K562 (cell line): Measurements from ENCODE around the gene ADNP. TPM values are rescaled to one million over a fixed set of nuclear protein-coding genes. Genes with fewer than 3 reads are reported as not detected.

Experiments
- ATAC-seq: fragments of 200-7000 bp; cut with Tn5 transposase; 3 replicates; pipeline ENCODE4 v1.9.1; 2020; ENCODE audit warnings: moderate library complexity
- BruUV-seq: library from RNA; stranded (reverse); fragments of 400-500 nt; replicated peaks from 2 replicates; lab custom pipeline; 2021; lab: Mats Ljungman, UMichigan
- CTCF ChIA-PET: fragments of 300-600 bp; formaldehyde crosslinking; extraction: SDS; loops from one replicate; lab custom pipeline; 2021; ENCODE audit warnings: low intra/inter-chr PET ratio; lab: Yijun Ruan, JAX
- POLR2A ChIA-PET: fragments of 300-600, 350-650 bp; sonication (Branson Sonifier 250); formaldehyde crosslinking; extraction: SDS; loops from one replicate; lab custom pipeline; 2021; ENCODE audit warnings: antibody characterized with exemption, inconsistent platforms; lab: Yijun Ruan, JAX
- DNase-seq, 4 experiments: peaks; one replicate each; pipeline versions ENCODE4 v3.0.0 to v3.0.0-alpha.2; 2011 to 2018; ENCODE audit warnings: low spot score in 3 of 4, mixed read lengths in 3 of 4; ENCODE audit errors: extremely low read depth in 1 of 4
- FAIRE-seq: peaks from 2 replicates; lab custom pipeline; 2011; peaks lifted over from hg19 to GRCh38; lab: Jason Lieb, UNC
- H2AFZ ChIP-seq: 2 replicates; pipeline ENCODE4 v1.6.0; 2011; ENCODE audit warnings: low read depth, low read length, control low read depth, inconsistent platforms
- H3K27ac ChIP-seq: fragments of 200-600 bp; 3 replicates; pipeline ENCODE4 v1.8.0; 2011; ENCODE audit warnings: low read depth, mild to moderate bottlenecking, control low read depth, inconsistent platforms, low read length, moderate library complexity, mixed read lengths; ENCODE audit errors: extremely low read depth
- H3K27me3 ChIP-seq, 2 experiments: fragments of 300-600 bp in 1 of 2; 2 replicates in 1 of 2; 3 replicates in 1 of 2; pipeline versions ENCODE4 v1.6.0 to v1.8.0; 2011; ENCODE audit warnings: inconsistent platforms in 2 of 2, low read length in 2 of 2, mild to moderate bottlenecking in 1 of 2, mixed read lengths in 1 of 2, moderate library complexity in 1 of 2; ENCODE audit not compliant: control insufficient read depth in 2 of 2, insufficient read depth in 2 of 2
- H3K36me3 ChIP-seq: fragments of 300-600 bp; 3 replicates; pipeline ENCODE4 v1.8.0; 2011; ENCODE audit warnings: mild to moderate bottlenecking, low read length, inconsistent platforms; ENCODE audit not compliant: control insufficient read depth, insufficient read depth
- H3K4me1 ChIP-seq, 2 experiments: fragments of 200-600 bp in 1 of 2; replicated peaks in 1 of 2; 2 replicates in 1 of 2; 3 replicates in 1 of 2; pipeline versions ENCODE4 v1.5.1 to v1.8.0; 2011; ENCODE audit warnings: inconsistent platforms in 2 of 2, low read length in 2 of 2, mild to moderate bottlenecking in 1 of 2, mixed read lengths in 1 of 2, moderate library complexity in 1 of 2; ENCODE audit not compliant: control insufficient read depth in 2 of 2, insufficient read depth in 2 of 2
- H3K4me2 ChIP-seq: 2 replicates; pipeline ENCODE4 v1.6.1; 2011; ENCODE audit warnings: low read length, control low read depth, inconsistent platforms, mixed read lengths; ENCODE audit not compliant: insufficient read depth
- H3K4me3 ChIP-seq: fragments of 200-600 bp; sonication (generic), shearing (Covaris generic); 2 replicates; pipeline ENCODE4 v1.5.1; 2016; ENCODE audit warnings: control low read depth, inconsistent platforms
- H3K79me2 ChIP-seq: fragments of 200-600 bp; 3 replicates; pipeline ENCODE4 v1.8.0; 2011; ENCODE audit warnings: low read length, inconsistent platforms; ENCODE audit not compliant: control insufficient read depth, insufficient read depth
- H3K9ac ChIP-seq, 2 experiments: 2 replicates each; pipeline versions ENCODE4 v1.6.0 to v1.6.1; 2011; ENCODE audit warnings: low read depth in 2 of 2, low read length in 2 of 2, control low read depth in 1 of 2, inconsistent platforms in 1 of 2, mild to moderate bottlenecking in 1 of 2, mixed read lengths in 1 of 2; ENCODE audit not compliant: insufficient read depth in 1 of 2
- H3K9me1 ChIP-seq: one replicate; pipeline ENCODE4 v1.6.0; 2011; ENCODE audit warnings: inconsistent platforms, mild to moderate bottlenecking, low read length, moderate library complexity; ENCODE audit not compliant: control insufficient read depth, insufficient read depth
- H3K9me3 ChIP-seq: replicated peaks from 2 replicates; pipeline ENCODE4 v1.5.1; 2011; ENCODE audit warnings: low read depth, low read length, inconsistent platforms; ENCODE audit not compliant: control insufficient read depth, insufficient read depth
- H4K20me1 ChIP-seq: replicated peaks from 2 replicates; pipeline ENCODE4 v1.6.1; 2011; ENCODE audit warnings: low read length, inconsistent platforms, mixed read lengths; ENCODE audit not compliant: control insufficient read depth, insufficient read depth
- ARID2 ChIP-seq: fragments of 450-650 bp; IDR thresholded peaks from 2 replicates; pipeline ENCODE4 v1.6.1; 2017; ENCODE audit warnings: antibody characterized with exemption, mild to moderate bottlenecking
- ATF7 ChIP-seq: fragments of 450-650 bp; IDR thresholded peaks from 2 replicates; pipeline ENCODE4 v1.7.1; 2014; ENCODE audit warnings: mild to moderate bottlenecking, moderate library complexity
- CREBBP ChIP-seq: IDR thresholded peaks from one replicate; pipeline ENCODE4 v1.6.1; 2012; ENCODE audit warnings: low read depth, mild to moderate bottlenecking, control low read depth, inconsistent platforms, low read length
- EHMT2 ChIP-seq: fragments of 450-650 bp; IDR thresholded peaks from 2 replicates; pipeline ENCODE4 v1.6.1; 2018; ENCODE audit warnings: antibody characterized with exemption
- PPARD ChIP-seq: fragments of 250-450 bp; sonication (Bioruptor Pico); IDR thresholded peaks from 2 replicates; pipeline ENCODE4 v1.8.0; 2022; ENCODE audit warnings: inconsistent platforms, mild to moderate bottlenecking, moderate library complexity
- SAFB ChIP-seq: fragments of 200-400 bp; formaldehyde crosslinking; IDR thresholded peaks from 2 replicates; pipeline ENCODE4 v1.6.1; 2017; ENCODE audit warnings: low read depth, low read length, borderline replicate concordance
- SMAD1 ChIP-seq: fragments of 150-350 bp; IDR thresholded peaks from 2 replicates; pipeline ENCODE4 v1.6.1; 2014; ENCODE audit warnings: low read length, low read depth; ENCODE audit not compliant: partially characterized antibody
- TEAD1 ChIP-seq, 2 experiments: fragments of 450-650 bp in 1 of 2; sonication (generic) in 1 of 2; formaldehyde crosslinking; IDR thresholded peaks; 2 replicates each; pipeline versions ENCODE4 v1.4.0 to v1.8.0; 2020 to 2022; ENCODE audit warnings: mild to moderate bottlenecking in 2 of 2, missing genetic modification reagents in 1 of 2
- ZNF140 ChIP-seq: fragments of 250-450 bp; sonication (Bioruptor Pico); IDR thresholded peaks from 2 replicates; pipeline ENCODE4 v1.8.0; 2021; ENCODE audit warnings: moderate library complexity, mild to moderate bottlenecking, inconsistent platforms
- ZNF277 ChIP-seq: fragments of 250-450 bp; sonication (Bioruptor Pico); IDR thresholded peaks from 2 replicates; pipeline ENCODE4 v1.8.0; 2022; ENCODE audit warnings: inconsistent platforms, mild to moderate bottlenecking, moderate library complexity, borderline replicate concordance
- ZNF609 ChIP-seq: sonication (generic); formaldehyde crosslinking; IDR thresholded peaks from 2 replicates; pipeline ENCODE4 v1.8.1; 2023; ENCODE audit warnings: missing genetic modification reagents, mild to moderate bottlenecking, borderline replicate concordance
- ZNF717 ChIP-seq: fragments of 250-450 bp; sonication (Bioruptor Pico); IDR thresholded peaks from 2 replicates; pipeline ENCODE4 v1.5.0; 2021
- WGBS: fragments of 100-300 bp; shearing (Covaris generic); methylation state at CpG from one replicate; pipeline ENCODE4 v1.1.6; 2016; ENCODE audit warnings: low coverage, mixed read lengths; ENCODE audit not compliant: insufficient coverage; ENCODE audit errors: missing lambda C conversion rate; 5-methylcytosine and 5-hydroxymethylcytosine counted together
- in situ Hi-C: fragments of 300-500 bp; cut with MboI; formaldehyde crosslinking; loops from 4 replicates; pipeline ENCODE4 v1.15.0; 2018; ENCODE audit warnings: inconsistent platforms, mixed read lengths
- intact Hi-C: fragments of 100-400 bp; cut with micrococcal nuclease; formaldehyde crosslinking; loops from 2 replicates; pipeline ENCODE4 v1.14.2; 2022
- polyA plus RNA-seq, 8 experiments: library from polyadenylated mRNA; depleted of rRNA in 4 of 8; stranded (reverse) in 5 of 8; unstranded in 3 of 8; fragments of >200 nt; fragmentation: Nextera tagmentation in 2 of 8; fragmentation: Illumina TruSeq in 1 of 8; extraction: Ambion mirVana in 2 of 8; extraction: Trizol in 1 of 8; gene quantifications; 2 replicates each; pipeline versions ENCODE4 v1.2.1 to v1.2.3, GENCODE V29; 2011 to 2014; ENCODE audit warnings: inconsistent platforms in 1 of 8, missing spikeins in 1 of 8
- total RNA-seq, 7 experiments: library from RNA; depleted of rRNA in 6 of 7; stranded (reverse); fragments of >200 nt in 6 of 7; fragmentation: Illumina TruSeq in 2 of 7; extraction: Trizol in 2 of 7; gene quantifications; 2 replicates each; pipeline versions ENCODE4 v1.2.1 to v1.2.3, GENCODE V29; 2011 to 2021; ENCODE audit warnings: low replicate concordance in 1 of 7

ADNP gene
- total and polyA plus RNA-seq, 9 of the 15 experiments (the other 6 are each of a cell fraction or from before 2014, with no cell fraction given) = 17.8 to 59.9 (median 25.3) TPM

- CTCF ChIA-PET = no interaction called here
- WGBS = 19% methylated on average over 10 of the region's 10 CpGs
- intact Hi-C loops = no loop called here
Observed at GRCh38 chr20:50859161-50859560, 72.1 kb downstream of the ADNP start.

More at GRCh38 chr20:50859161-50859560, 72.1 kb downstream of the ADNP start:
- ATAC-seq = no peak
- TF ChIP-seq ZNF140 = no peak
- no peak for TF ChIP-seq ATF7
- TF ChIP-seq TEAD1 (CRISPR knock-in tag; IDR thresholded peaks at IDR 0.05) = no peak
- TF ChIP-seq ZNF277 = no peak
- TF ChIP-seq ARID2 = no peak
- no peak for TF ChIP-seq SAFB
- TF ChIP-seq SMAD1 = no peak
- TF ChIP-seq ZNF609 (CRISPR knock-in tag) = no peak
- no peak for TF ChIP-seq ZNF717
- TF ChIP-seq PPARD (CRISPR knock-in tag) = no peak
- no peak for TF ChIP-seq EHMT2
- no peak for TF ChIP-seq CREBBP
- no TSS peak for BruUV-seq
- no peak for DNase-seq
- Histone ChIP-seq H3K4me1 (peaks cover 0 to 15% of the 10 kb centered on the region in 2 experiments; a peak in 3 of 5 replicates), H3K36me3 (no peaks in the 10 kb centered on the region), H2AFZ (no peak overlapping the region), H3K27ac (no peak overlapping the region), H3K9me1 (no peaks in the 10 kb centered on the region), H3K9me3 (no peaks in the 10 kb centered on the region), H3K27me3 (peaks cover 14 to 35% of the 10 kb centered on the region in 2 experiments; a peak in 4 of 5 replicates), H4K20me1 (no peaks in the 10 kb centered on the region; the same call in 1 of the 2 replicates), H3K79me2 (no peaks in the 10 kb centered on the region), H3K4me3 (no peak overlapping the region), H3K9ac (no peak overlapping the region), H3K4me2 (no peak overlapping the region)
- FAIRE-seq = no peak
- in situ Hi-C loops = no loop called here
- POLR2A ChIA-PET = interaction anchor here (1.2 to 1.7 kb wide), 2 partner anchors 9 to 70 kb away, joined by 3 to 6 read pairs; no protein-coding TSS in a partner anchor
